Fibroblast of pulmonary artery (primary cell): ENCODE results near the gene MTHFSD.

Source experiments
- DNase-seq: peaks from one replicate; pipeline ENCODE4 v3.0.0-alpha.2; 2010; ENCODE audit warnings: low read depth
- H3K4me3 ChIP-seq: replicated peaks from 2 replicates; pipeline ENCODE4 v1.5.1; 2011; ENCODE audit warnings: low read depth, mild to moderate bottlenecking, control low read depth, low read length, moderate library complexity
- TF ChIP-seq, protein P1 (sequence below): IDR thresholded peaks from 2 replicates; pipeline ENCODE4 v1.5.1; 2011; ENCODE audit warnings: mild to moderate bottlenecking, control low read depth, low read length, inconsistent platforms; ENCODE audit errors: missing control alignments

MTHFSD gene

GRCh38 chr16:86525696-86526095 is 29.3 kb downstream of the MTHFSD start:
- no peak for DNase-seq
- TF ChIP-seq, protein P1, sequence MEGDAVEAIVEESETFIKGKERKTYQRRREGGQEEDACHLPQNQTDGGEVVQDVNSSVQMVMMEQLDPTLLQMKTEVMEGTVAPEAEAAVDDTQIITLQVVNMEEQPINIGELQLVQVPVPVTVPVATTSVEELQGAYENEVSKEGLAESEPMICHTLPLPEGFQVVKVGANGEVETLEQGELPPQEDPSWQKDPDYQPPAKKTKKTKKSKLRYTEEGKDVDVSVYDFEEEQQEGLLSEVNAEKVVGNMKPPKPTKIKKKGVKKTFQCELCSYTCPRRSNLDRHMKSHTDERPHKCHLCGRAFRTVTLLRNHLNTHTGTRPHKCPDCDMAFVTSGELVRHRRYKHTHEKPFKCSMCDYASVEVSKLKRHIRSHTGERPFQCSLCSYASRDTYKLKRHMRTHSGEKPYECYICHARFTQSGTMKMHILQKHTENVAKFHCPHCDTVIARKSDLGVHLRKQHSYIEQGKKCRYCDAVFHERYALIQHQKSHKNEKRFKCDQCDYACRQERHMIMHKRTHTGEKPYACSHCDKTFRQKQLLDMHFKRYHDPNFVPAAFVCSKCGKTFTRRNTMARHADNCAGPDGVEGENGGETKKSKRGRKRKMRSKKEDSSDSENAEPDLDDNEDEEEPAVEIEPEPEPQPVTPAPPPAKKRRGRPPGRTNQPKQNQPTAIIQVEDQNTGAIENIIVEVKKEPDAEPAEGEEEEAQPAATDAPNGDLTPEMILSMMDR: no peak
- no peak overlapping the region for H3K4me3 ChIP-seq

GRCh38 chr16:86524029-86524428 is 31.0 kb downstream of the MTHFSD start:
- DNase-seq: no peak
- H3K4me3 ChIP-seq: no peak overlapping the region
- TF ChIP-seq, protein P1: no peak

DNA sequence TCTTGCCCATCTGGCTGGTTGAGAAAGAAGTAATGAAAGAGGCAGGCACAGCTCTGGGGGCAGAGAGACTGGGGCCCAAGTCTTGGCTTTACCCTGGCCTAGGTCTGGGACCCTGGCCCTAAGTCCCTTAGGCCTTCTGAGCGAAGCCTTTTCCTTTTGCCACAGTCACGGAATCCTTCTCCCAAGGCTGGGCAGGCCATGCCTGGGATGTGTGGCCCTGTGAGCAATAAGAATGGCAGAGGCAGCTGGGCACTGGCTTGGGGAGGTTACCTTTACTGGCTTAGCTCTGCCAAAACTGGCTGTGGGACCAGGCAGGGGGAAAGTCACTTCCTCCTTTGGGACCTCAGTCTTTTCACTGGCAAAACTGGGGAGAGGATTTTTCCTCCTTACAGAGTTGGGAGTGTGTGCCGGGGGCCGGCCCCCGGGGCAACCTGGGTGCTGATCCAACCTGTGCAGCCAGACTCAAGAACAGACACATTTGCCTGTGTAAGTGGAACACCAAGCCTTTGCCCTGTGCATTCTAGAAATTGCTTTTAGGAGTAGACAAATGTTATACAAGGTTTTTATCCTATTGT is 31.8 kb downstream of the MTHFSD start:
- TF ChIP-seq, protein P1: no peak
- H3K4me3 ChIP-seq: no peak overlapping the region

DNA sequence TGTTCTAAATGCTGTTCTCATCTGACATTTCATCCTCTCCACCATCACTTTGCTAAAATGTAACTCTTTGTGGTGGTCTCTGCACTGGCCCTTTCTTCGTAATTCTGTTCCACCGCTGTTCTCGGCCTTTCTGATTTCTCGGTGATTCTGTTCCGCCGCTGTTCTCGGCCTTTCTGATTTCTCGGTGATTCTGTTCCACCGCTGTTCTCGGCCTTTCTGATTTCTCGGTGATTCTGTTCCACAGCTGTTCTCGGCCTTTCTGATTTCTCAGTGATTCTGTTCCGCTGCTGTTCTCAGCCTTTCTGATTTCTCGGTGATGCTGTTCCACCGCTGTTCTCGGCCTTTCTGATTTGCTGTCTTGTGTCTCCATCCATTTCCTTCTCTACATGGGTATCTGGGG is 32.4 kb downstream of the MTHFSD start:
- DNase-seq: no peak
- TF ChIP-seq, protein P1: no peak
- H3K4me3 ChIP-seq: no peak overlapping the region

More for the DNA sequence above, 31.8 kb downstream of the MTHFSD start:
- no peak for DNase-seq

DNA sequence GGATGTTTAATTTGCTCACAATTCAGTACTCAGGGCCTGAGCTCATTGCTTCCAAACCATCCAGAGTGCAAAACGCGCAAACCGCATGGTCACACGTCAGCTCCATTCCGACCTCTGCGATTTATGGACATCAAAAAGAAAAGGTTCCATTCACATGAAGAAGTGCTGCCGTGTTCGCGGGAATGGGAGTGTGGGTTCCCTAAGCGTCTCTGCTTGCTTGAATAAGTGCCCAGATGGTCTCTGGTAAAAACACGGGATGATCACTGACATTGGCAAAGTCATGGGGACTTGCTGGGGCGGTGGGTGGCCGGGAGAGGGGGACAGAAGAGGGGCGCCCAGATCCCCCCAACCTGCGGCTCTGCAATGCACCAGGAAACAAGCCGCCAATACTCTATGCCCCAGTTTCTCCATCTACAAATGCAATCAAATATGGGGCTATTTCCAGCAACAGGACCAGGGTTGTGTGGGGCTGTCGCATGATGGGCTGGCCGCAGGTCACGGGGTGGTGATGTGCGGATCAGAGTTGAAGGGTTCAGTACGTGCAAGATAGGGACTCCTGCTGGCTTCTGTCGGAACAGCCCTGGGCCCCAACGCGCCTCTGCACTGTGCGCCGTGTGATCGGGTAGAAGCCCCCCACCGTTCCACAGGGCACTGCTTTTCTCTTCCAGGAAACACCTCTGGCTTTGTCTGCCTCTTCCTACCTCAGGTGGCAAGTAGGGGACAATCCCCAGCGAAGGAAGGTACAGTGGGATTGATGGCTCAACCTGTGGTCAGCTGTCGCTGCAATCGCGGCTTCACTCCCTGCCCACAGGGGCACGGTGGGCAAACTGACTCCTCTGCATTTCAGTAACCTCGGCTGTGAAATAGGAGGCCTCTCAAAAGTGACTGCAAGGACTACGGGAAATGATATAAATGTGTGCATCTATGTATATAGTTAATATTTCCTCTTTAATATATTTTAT is 33.5 kb downstream of the MTHFSD start:
- H3K4me3 ChIP-seq: no peak overlapping the region
- DNase-seq: no peak
- TF ChIP-seq, protein P1: no peak

DNA sequence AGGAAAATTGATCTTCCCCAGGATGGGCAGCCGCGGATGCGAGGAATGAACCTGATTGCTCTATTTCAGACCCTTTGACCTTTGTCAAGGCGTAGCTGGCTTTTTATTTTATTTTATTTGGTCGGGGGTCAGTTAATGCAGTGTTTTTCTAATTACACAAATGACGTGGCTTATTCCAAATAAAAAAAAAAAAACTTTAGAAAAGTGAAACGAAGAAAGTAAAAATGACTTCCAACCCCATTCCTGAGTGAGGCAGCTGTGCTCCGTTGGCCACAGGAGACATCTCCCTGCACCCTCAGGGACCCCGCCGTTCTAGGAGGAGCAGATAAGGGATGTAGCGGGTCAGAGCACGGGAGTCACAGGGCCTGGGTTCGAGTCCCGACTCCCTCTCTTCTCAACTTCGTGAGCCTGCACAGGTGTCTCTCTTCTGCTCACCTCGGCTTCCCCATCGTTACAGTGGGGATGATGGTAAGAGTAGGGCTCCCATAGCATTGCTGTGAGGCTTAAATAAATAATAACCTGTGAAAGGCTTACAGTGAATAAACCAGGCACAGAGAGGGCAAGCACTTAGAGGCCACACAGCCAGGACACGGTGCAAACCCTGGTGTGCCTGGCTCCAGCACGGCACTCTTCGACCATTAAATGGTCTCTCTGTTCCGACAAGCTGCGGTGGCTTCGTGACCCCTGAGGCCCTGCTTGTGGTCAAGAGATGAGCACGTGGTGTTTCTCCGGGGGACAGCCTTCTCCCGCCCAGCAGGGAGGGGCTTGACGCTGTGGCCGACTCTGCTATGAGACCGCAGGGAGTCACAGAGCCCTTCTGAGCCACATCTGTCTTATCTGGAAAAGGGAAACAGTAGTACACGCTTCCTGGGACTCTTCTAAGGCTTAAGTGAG is 34.5 kb downstream of the MTHFSD start:
- DNase-seq: no peak
- TF ChIP-seq, protein P1: no peak
- H3K4me3 ChIP-seq: peak overlapping the region; percentile 15
